NCI-H2107 (cell line): ENCODE results near the gene SEC31A.
A peak's percentile ranks its signal among the peaks of the same experiment; 100 is the strongest.
"Not testable (repeated sequence)": the region's sequence is repeated elsewhere in the genome, so short reads cannot be mapped to it uniquely, and the experiment has no call there.

Source experiments
- DNase-seq: peaks from one replicate; lab custom pipeline; 2025; lab: John Stamatoyannopoulos, UW

Gene SEC31A

GRCh38 chr4:82839624-82840023 lies 51.3 kb downstream of the SEC31A start:
- DNase-seq: no peak

- DNase-seq: no peak
Observed at GRCh38 chr4:82833696-82834313, 57.1 kb downstream of the SEC31A start.

GRCh38 chr4:82833060-82833459 lies 57.9 kb downstream of the SEC31A start:
- DNase-seq: not testable (repeated sequence)

- DNase-seq: no peak
Observed at GRCh38 chr4:82825425-82825824, 65.5 kb downstream of the SEC31A start.

- DNase-seq: no peak
Observed at GRCh38 chr4:82823062-82823461, 67.9 kb downstream of the SEC31A start.

- DNase-seq: no peak
Observed at GRCh38 chr4:82820689-82821088, 70.3 kb downstream of the SEC31A start.

- DNase-seq: no peak
Observed at GRCh38 chr4:82818664-82819662, 72.0 kb downstream of the SEC31A start.

GRCh38 chr4:82816874-82817273 lies 74.1 kb downstream of the SEC31A start:
- DNase-seq: not testable (repeated sequence)

- DNase-seq: no peak
Observed at GRCh38 chr4:82814034-82814433, 76.9 kb downstream of the SEC31A start.

GRCh38 chr4:82811838-82812341 lies 79.1 kb downstream of the SEC31A start:
- no peak for DNase-seq

- no peak for DNase-seq
Observed at GRCh38 chr4:82811392-82811791, 79.6 kb downstream of the SEC31A start.

- no peak for DNase-seq
Observed at GRCh38 chr4:82810176-82810575, 80.8 kb downstream of the SEC31A start.

GRCh38 chr4:82809619-82810018 lies 81.3 kb downstream of the SEC31A start:
- DNase-seq: no peak

- DNase-seq: no peak
Observed at GRCh38 chr4:82803746-82804145, 87.2 kb downstream of the SEC31A start.

- DNase-seq: no peak
Observed at GRCh38 chr4:82802911-82803310, 88.0 kb downstream of the SEC31A start.

- DNase-seq: no peak
Observed at GRCh38 chr4:82801910-82802521, 88.9 kb downstream of the SEC31A start.

GRCh38 chr4:82799006-82799881 lies 91.7 kb downstream of the SEC31A start:
- peak; percentile 11 for DNase-seq

- DNase-seq: no peak
Observed at GRCh38 chr4:82798168-82799005, 92.6 kb downstream of the SEC31A start, which contains the start of gene SCD5. TSS of gene SCD5 (minus strand) at chr4:82798796. CDS start at chr4:82798537, 259 bp downstream.

- no peak for DNase-seq
Observed at GRCh38 chr4:82797405-82798111, 93.4 kb downstream of the SEC31A start.

GRCh38 chr4:82797040-82797404 lies 93.9 kb downstream of the SEC31A start:
- DNase-seq: peak; percentile 9
